ENCODE data around the gene DACT3.

The DACT3 gene

DNA sequence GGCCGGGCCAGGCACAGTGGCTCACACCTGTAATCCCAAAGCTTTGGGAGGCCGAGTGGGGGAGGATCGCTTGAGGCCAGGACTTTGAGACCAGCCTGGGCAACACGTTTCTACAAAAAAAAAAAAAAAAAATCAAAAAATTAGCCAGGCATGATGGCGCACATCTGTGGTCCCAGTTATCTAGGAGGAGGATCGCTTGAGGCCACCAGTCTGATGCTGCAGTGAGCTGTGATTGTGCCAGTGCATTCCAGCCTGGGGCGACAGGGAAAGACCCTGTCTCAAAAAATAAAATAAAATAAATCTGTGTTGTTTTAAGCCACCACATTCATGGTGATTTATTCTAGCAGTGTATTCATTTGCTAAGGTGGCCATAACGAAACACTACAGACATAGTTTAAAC lies 4.1 kb upstream of the DACT3 start:
- no peak for DNase-seq

DNA sequence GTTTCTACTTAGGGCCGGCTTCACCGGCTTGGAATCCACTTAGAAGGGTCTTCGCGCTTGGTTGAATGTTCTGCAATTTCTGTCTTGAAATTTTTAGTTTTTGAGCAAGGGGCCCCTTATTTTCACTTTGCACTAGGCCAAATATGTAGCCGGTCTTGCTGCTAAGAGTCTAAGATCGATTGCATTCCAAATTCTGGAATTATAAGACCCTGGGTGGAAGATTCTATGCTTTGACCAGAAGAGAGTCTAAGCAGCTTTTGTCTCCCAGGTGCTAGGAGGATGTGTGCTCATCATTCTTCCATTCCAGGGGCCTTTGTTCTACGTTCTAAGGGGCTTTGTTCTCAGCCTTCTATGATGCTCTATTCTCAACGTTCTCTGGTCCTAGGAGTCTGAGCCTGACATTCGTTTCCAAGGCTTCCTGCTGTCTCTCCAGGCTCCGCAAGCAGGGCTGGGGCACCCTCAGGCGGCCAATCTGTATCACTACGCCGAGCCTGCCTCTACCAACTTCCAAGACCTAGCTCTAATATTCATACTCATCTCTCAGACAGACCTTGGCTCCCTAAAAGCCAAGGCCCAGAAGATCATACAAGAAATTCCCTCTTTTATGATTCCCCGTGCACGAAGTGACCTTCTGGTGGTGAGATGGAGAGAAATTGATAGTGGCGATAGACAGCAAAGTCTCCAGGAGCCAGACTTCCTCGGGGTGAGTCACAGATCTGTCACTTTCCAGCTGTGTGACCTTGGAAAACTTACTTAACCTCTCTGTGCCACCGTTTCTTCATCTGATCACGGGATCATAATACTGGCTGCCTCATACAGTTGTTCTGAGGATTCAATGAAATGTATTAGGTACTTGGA lies 982 bp upstream of the DACT3 start:
- DNase-seq = peak; percentile 91

DNA sequence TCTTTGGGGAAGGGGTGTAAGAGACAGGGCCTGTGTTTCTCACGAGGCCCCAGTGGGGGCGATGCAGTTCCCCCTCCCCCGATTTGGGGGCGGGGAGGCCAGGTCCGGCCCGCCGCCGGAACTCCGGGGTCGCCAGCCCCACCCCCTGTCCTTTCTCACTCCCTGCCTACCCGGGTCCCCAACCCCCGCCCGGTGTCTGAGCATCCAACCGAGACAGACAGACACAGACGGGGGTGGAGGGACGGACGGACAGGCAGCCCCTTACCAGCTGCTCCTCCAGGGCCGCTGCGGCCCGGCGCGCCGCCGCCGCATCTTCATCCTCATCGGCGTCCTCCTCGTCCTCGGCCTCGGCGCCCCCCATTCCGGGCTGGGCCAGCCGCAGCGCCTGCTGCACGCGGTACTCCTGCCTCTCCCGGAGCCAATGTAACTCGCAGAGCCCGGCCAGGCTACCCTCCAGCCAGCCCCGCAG lies 397 bp downstream of the DACT3 start:
- no peak for DNase-seq

DNA sequence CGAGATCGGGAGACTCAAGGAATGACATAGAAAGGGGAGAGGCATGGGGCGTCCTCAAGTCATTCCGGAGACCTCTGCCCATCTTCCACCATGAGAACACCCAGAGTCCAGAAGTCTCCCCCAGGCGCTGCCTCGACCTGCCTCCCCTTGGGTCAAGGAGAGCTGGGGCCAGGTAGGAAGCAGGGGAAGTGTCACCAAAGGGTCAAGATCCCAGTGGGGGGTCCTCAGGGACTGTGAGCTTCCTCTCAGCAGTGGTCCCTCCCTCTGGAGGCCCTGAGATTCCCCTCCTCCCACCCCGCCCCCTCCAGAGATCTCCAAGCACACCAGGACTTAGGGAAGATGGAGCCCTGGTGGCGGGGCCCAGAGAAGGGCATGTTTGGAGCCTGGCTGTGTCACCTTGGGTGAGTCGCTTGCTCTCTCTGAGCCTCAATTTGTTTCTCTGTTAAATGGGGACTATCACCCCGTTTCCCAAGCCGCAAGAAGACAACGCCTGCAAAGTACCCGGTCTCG lies 919 bp downstream of the DACT3 start:
- no peak for DNase-seq

DNA sequence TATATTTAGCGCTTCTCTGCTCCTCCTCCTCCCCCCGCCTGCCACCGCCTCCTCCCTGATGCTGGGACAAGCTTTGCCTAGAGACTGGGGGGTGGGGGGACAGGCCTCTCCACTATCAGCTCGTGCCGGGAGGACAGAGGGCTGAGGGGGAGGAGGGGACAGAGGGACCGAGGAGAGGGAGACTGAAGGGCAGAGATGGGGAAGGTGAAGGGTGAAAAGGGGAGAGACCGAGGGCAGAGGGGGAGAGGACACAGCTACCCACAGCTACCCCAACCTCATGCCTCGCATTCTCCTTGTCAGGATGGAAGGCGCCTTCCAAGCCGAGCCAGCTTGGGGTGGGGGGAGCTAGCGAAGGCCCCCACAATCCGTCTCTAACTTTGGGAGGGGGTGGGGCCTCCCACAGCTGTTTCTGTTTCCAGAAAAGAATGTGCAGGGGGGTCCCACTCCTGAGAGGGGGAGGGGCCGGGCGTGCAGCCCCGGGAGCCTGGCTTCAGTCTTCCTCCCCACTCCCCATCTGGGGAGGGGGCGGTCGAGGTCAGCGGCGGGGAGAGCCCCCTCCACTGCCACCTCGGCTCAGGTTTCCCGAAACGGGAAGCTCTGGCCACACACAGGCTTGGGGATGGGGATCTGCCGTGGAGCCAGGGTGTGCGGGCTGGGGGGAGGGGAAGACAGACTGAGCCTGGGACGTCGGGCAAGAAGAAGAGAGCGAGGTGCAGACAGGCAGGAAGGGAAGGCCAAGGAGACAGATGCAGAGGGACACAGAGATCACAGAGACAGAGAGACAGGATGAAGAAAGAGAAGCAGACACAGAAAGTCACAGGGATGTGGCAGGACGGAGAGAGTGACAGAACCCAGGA lies 1.6 kb downstream of the DACT3 start:
- DNase-seq = peak; percentile 52

DNA sequence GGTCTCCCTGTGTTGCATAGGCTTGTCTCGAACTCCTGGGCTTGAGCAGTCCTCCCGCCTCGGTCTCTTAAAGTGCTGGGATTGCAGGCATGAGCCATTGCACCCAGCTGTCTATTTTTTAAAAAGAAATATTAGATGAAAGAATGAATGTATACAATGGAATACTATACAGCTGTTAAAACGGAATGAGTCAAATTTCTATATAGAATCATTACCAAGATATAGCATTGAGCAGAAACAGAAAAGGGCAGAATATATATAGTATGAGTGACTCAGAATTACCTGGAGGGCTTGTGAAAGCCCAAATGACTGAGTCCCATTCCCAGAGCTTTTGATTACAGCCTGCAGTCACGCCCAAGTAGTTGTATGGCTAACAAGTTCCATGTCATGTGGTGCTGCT lies 4.4 kb downstream of the DACT3 start:
- DNase-seq = no peak

DNA sequence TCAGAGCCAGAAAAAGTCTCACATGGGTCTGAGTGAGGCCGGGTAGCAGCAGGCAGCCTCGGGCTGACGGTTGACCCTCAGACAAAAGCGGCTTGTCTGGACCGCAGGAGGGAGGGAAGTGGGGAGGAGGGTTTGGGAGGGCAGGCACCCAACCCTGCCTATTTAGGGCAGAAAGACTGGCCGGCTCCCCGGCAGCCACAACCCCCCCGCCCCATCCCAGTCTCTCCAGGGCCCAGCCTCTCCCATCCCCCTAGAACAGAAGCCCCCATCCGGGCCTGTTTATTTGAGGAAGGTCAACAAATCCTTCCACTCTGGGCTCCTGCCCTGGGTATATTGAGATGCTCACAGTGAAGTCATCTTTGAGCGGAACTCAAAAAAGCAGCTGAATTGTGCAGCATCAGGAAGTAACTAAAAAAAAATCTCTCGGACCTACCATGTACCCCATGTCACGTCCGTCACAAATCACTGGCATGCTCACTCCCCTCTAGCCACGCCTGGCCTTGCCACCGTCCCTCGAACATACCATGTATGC lies 6.3 kb downstream of the DACT3 start:
- no peak for DNase-seq

DNA sequence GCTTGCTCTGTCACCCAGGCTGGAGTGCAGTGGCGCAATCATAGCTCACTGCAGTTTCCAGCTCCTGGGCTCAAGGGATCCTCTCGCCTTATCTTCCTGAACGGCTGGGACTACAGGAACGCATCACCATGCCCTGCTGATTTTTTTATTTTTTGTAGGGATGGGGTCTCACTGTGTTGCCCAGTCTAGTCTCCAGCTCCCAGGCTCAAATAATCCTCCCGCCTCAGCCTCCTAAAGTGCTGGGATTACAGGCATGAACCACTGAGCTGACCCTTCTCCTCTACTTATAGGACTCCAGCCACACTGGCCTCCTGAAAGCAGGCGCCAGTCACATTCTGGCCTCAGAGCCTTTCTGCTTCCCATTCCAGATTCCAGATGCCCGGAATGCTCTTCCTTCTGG lies 10.5 kb downstream of the DACT3 start:
- no peak for DNase-seq

DNA sequence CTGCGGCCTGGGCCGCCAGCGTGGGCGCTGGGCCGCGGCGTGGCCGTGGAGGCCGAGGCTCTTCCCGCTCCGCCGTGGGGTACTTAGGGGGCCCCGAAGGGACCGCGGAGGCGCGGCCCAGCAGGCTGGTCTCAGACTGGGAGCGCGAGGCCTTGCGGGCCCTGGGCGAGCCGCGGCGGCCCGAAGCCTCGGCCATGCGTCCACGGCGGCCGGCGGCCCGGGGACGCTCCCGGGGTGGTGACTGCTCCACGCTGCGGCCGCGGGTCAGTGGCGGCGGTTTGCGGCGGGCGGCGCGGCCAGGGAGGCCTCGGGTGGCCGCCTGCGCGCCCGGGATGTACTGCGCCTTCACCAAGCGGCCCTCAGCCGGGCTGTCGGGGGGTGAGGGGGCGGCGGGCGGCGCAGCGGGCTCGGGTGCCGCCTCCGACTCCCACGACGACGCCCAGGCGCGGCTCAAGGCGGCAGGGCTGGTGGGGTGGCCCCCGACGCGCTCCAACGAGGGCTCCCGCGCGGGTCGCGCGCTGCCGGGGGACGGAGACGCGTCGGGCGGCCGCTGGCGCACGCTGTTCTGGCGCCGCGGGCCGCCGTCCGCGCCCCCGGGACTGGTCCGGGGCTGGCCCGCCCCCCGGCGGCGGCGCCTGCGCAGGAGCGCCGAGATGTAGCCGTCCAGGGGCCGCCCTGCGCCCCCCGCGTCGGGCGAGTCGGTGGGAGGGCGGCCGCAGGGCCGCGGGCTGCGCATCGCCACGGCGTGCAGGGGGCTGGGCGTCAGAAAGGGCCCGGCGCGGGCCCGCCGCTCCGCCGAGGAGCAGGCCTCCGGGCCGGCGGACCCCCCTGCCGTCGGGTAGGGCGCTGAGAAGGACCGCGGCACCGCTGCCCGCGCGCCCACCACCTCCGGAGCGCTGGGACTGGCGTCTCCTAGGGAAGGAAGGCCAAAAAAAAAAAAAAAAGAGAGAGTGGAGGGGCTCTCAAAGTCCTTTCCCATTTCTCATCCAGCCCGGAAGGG lies 11.7 kb downstream of the DACT3 start:
- no peak for DNase-seq

DNA sequence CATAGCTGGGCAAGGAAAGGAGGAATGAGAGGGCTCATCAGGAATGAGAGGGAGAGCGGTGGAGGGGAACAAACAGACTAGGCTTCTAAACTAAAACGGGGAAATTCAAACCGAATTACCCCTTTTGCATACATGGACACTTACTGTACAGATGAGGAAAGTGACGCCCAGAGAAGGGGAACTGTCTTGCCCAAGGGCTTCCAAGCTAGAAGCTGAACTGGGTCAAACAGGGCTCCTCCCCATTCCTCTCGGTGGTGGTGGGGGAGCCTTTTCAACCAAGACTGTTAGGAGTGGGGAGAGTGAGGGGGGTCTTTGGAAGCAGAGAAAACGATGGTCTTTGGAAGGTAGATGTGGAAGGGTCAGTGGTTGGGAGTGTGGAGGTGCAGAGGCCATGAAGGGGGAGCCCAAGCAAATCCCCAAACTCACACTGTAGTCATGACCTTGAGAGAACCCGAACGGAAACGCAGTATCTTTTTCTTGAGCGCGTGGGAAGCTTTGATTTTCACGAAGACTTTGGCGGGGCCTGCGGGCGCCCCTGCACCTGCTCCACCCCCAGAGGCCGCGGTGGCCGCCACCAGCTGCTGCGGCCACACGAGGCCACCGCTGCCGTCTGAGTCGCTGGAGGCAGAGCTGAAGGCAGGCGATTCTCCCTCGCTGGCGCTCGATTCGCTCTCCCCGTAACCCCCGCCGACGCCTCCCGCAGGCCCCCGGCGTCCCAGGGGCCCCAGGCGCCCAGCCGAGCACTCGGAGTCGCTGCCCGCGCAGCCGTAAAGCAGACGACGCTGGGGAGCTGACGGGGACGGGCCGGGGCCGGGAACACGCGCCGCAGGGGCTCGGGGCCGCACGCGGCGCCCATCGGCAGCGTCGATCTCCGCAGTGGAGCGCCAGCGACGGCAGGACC lies 12.7 kb downstream of the DACT3 start:
- DNase-seq = no peak

DNA sequence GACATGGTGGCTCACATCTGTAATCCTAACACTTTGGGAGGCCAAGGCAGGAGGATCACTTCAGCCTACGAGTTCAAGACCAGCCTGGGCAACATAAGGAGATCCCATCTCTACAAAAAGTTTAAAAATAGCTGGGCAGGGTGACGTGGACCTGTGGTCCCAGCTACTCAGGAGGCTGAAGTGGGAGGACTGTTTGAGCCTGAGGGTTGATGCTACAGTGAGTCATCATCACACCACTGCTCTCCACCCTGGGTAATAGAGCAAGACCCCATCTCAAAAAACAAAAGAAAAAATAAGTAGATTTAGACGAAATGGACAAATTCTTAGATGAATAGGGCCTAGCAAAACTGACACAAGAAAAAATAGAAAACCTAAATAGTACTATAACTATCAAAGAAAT lies 14.6 kb downstream of the DACT3 start:
- DNase-seq = no peak

DNA sequence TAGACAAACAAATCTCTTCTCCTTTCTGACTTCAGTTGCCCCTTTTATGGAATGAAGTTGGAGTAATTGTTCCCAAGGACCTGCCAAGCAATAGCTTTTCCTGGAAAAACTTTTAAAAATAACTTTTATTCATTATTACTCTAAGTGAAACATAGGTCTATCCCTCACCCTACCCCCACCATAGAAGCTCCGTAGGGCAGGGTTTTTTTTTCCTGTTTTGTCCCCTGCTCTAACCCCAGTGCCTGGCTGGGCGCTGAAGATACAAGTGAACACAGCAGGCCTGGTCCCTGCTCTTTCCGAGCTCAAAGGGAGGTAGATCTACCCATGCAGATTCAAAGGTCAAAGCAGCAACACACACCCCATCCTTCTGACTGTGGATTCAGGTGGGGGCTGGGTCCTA lies 16.3 kb downstream of the DACT3 start:
- DNase-seq = no peak

DNA sequence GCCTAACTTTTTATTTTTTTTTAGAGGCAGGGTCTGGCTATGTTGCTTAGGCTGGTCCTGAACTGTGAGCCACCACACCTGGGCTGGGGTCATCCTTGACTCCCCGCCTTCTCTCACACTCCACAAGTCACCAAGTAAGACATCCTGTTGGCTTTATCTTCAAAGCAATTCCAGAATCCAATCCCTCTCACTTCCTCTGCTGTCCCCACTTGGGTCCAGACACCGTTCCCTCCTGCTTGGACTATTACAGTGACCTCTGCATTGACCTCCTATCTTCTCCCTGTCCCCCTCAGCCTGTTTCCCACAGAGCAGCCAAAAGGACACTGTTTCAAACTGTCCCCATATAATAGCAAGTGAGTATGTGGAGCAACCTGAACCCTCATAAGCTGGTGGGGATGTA lies 20.3 kb downstream of the DACT3 start:
- DNase-seq = no peak

DNA sequence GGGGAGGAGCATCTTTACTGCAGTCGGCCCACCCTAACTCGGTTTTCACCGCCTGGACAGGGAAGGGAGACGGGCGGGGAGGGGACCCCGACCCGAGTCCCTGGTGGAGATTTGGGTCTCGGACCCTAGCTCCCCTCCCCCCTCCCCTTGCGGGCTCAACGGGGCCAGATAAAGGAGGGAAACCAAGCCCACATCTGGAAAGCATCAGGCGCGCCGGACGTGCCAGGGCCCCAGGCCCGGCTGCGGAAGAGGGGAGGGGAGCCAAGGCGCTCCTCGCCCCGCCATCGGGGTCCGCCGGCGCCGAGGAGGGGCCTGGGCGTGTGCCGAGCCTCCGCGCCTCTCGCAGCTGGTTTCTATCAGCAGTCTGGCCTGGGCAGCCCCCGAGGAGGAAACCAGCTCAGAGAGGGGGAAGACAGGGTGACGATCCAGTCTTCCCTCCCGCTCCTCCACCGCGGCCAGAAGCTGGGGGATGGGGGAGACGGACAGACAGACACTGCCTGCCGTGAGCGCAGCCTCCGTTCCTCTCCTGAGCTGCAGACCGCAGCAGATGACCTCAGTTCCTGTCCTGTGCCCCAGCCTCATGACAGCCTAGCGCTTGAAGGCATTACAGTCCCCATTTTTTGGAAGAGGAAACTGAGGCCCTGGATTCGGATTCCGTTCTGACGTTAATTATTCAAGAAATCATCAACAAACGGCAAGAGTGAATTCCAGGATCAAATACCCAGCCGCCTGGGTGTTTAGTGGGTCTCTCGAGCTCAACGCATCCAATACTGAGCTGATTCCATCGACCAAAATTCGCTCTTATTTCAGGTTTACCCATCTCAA lies 21.4 kb downstream of the DACT3 start:
- DNase-seq = no peak

DNA sequence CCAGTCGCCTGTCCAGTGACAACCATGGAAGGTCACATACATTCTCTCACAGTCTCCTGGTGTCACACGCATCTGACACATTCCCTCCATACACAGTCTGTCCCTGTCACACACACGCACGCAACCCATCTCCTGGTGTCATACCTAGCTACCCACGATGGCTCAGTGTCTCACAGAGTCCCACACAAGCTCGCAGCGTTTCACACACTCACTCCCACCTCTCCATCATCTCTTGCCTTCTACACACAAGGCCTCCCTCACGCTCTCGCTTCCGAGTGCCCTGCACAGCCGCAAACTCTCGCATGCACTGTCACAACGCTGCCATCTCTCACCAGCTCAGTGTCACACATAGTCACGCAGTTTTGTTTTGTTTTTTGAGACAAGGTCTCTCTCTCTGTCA lies 23.8 kb downstream of the DACT3 start:
- DNase-seq = no peak

DNA sequence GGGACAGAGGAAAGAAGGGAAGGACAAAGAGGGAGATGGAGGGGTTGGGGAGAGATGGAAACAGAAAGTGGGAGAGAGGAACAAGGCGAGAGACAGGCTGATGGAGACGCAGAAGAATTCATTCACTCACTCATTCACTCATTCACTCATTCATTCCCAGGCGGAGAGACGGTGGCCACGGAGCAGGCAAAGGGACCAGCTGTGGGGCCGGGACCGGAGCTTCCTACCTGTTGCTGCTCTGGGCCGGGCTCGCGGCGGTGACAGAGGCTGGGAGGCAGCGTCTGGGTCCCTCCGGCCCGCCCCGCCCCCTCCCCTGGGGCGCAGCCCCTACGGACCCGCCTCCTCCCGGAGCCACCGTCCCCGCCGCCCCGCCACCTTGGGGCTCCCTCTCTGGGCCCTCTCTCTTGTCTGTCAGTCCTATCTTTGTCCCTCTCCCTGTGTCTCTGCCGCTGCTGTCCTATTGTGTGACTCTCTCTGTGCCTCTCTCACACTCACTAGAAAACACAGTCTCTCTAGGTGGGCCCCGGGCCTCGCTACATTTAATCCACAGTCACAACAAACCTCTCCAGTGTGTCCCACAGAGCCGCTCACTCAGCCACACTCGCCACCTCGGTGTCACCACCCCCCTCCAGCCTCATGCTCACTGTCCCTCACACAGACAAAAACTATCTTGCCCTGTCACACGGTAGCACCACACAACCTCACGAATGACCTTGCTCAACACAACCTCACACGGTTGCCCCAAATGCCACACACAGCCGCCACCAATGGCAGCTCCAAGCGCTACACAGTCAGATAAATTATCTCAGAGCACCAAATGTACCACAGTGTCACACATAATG lies 24.8 kb downstream of the DACT3 start, which contains the start of gene GNG8:
GNG8 (minus strand) TSS at position 283 of the 842 bp plus-strand sequence. CDS start 1,520 bp downstream, outside the sequence.
- peak; percentile 19 for DNase-seq

DNA sequence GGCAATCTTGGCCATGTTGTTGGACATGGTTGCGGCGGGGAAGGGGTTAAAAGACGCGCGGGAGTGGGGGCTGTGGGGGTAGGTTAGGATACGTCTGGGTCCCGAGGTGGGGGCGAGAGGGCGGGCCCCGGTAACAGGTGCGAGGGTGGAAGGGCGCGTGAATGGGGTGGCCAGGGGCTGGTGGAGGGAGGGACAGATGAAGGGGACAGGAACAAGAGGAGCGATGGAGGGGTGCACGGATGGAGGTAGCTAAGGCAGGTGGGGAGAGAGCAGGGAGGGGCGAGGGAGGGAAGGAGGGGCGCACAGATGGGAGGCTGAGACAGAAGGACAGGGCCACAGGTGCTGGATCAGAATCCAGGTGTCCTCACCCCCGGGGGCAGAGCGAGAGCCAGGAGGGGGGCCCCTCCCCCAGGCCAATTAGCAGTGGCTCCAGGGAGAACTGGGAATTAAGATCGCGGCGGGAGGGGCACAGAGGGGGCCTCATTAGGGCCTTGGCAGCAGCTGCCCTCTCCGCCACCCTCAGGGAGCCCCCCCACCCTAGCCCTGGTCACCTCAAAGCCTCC lies 26.2 kb downstream of the DACT3 start:
- DNase-seq = peak; percentile 97

DNA sequence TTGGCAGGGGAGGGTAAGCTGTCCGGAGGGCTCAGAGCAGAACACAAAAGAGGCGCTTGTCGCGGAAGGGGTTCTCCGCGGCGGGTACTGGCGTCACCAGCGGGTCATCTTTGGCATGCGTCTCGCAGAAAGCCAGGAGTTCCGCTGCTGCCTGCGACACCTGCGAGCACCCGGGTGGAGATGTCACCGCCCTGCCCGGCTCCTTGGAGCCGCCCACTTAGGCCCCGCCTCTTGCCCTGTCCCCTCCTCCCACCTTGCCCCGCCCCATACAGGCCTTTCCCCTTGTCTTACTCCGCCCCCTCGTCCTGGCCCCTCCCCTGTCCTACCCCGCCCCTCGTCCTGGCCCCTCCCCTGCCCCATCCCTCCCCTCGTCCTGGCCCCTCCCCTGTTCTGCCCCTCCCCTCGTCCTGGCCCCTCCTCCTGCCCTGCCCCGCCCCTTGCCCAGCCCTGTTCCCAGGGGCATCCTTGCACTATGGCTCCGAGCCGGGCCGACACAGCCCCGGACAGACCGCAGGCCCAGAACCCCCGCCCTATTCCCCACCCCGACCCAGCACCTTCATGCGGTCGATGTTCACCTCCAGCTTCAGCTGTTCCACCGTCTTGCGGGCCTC lies 26.8 kb downstream of the DACT3 start:
- peak; percentile 83 for DNase-seq
